Measurements from ENCODE around the gene FAAP100.
A peak's percentile ranks its signal among the peaks of the same experiment; 100 is the strongest.

The FAAP100 gene

DNA sequence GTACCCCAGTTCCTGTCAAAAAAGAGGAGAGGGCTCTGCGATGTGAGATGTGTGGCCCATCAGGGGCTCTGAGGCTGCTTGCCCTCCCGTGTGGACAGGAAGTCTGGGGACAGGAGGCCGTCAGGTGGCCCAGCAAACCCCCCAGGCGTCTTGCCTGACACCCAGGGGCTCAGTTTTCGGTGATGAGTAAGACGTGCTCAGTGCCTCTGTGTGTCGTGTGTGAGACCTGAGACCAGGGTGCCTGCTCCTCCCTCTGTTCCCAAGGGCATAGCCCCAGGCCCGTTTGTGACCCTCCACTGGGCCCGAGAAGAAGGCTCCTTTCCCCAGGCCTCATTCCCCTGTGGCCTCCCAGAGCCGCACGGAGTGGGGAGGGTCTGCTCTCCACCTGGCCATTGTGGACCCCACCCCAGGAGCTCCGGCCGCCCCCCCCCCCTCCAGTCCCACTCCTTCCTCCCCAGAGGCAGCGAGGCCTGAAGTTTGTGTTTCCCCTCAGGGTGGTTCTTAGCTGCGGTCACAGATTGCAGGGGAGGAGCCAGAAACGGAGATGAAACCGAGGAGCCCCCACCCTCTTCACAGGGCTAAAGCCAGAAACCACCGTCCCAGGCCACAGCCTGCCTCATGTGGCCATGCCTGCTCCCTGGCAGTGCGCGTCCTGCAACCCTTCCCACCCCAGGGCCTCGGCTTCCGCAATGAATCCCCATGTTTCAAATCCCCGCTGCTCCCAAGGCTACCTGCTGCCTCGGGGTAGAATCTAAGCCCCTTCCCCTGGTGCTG, 34.6 kb downstream of the FAAP100 start:
- TF ChIP-seq, protein P1, sequence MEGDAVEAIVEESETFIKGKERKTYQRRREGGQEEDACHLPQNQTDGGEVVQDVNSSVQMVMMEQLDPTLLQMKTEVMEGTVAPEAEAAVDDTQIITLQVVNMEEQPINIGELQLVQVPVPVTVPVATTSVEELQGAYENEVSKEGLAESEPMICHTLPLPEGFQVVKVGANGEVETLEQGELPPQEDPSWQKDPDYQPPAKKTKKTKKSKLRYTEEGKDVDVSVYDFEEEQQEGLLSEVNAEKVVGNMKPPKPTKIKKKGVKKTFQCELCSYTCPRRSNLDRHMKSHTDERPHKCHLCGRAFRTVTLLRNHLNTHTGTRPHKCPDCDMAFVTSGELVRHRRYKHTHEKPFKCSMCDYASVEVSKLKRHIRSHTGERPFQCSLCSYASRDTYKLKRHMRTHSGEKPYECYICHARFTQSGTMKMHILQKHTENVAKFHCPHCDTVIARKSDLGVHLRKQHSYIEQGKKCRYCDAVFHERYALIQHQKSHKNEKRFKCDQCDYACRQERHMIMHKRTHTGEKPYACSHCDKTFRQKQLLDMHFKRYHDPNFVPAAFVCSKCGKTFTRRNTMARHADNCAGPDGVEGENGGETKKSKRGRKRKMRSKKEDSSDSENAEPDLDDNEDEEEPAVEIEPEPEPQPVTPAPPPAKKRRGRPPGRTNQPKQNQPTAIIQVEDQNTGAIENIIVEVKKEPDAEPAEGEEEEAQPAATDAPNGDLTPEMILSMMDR (IDR thresholded peaks at IDR 0.05; ENCODE audit: extremely low read depth, missing control alignments) = no peak
- DNase-seq (ENCODE audit: low spot score) = peak; percentile 92

DNA sequence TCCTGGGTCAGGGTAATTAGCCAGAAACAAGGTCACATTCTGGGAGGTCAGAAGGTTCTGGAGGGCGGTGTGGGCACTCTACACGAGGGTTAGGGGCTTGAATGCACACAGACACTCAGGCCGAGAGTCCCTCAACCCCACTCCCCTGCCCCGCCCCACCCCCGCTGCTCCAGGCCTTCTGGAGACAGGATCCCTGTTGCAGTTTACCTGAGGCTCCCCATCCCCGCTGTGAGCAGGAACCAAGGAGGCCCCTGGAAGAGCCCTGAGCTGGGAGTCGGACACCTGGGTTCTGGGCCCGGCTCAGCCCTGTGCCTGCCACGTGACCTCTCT, 35.2 kb downstream of the FAAP100 start:
- DNase-seq (ENCODE audit: low spot score) = no peak
- TF ChIP-seq, protein P1 (IDR thresholded peaks at IDR 0.05; ENCODE audit: extremely low read depth, missing control alignments) = no peak

DNA sequence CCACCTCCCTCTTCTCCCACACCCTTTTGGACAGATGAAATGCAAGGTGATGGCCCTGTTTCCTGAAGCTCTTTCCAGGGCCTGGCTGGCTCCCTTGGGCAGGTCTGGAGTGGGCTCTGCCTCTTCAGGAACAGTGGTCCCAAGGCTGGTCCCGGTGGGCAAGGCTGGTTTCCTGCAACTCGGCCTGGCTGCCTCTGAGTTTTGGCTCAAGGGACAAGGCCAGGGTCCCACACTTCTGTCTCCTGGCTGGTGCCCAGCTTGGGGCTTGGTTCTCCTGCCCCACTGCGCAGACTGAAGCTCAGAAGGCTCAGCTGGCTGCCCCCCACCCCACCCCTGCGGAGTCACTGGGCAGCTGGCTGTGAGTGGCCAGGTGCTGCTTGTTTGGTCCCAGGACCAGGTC, 35.7 kb downstream of the FAAP100 start:
- no peak for DNase-seq (ENCODE audit: low spot score)
- TF ChIP-seq, protein P1 (IDR thresholded peaks at IDR 0.05; ENCODE audit: extremely low read depth, missing control alignments) = no peak

DNA sequence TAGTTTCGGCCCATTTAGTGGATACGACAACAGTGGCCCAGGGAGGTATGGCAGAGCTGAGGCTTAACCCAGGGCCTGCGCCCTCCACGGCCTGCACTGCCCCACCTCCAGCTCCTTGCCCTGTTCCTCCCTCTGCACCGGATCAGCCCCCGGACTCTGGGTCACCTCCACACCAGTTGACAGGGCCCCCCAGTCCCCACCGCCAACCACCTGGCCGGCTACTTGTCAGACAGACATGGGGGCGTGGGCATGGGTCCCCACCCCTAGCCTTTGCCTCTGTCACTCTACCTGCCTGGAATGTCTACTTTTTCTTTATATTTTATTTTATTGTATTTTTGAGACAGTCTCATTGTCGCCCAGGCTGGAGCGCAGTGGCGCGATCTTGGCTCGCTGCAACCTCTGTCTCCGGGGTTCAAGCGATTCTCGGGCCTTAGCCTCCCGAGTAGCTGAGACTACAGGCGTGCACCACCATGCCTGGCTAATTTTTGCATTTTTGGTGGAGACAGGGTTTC, 36.6 kb downstream of the FAAP100 start:
- TF ChIP-seq, protein P1 (IDR thresholded peaks at IDR 0.05; ENCODE audit: extremely low read depth, missing control alignments) = no peak
- no peak for DNase-seq (ENCODE audit: low spot score)

DNA sequence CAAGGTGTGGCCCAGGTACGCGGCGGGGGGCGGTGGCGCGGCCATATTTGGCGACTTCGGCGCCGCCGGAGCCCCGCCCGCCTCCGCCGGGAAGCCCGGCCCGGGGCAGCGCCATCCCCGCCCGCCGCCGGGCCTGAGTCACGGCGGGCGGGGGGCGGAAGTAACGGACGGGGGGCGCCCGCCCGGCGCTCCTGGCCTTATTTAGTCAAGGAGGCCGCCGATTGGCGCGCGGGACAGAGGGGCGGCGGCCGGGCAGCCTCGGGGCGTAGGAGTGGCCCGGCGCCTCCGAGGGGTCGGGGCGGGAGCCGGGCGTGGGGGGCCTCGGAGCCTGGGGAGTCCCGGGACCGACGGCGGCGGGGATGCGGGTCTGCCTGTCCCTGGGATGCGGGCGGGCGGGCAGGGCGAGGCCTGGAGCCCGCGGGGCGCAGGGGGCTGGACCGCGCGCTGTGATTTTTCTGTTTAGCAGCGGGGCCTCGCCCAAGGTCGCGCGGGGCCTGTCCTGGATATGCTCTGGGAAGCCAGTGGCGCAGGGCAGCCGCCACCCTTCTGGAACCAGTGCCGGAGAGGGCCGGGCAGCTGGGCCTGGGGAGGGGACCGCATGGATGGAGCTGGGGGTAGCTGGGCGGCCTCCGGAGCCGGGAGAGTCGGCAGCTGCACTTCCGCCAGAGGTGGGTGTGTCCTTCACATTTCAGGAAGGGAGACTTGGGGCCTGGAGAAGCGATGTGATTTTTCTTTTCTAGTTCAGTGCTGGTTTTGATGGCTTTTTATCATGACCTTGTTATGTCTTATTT, 37.2 kb downstream of the FAAP100 start:
- peak; percentile 90 for DNase-seq (ENCODE audit: low spot score)
- TF ChIP-seq, protein P1 (IDR thresholded peaks at IDR 0.05; ENCODE audit: extremely low read depth, missing control alignments) = no peak

DNA sequence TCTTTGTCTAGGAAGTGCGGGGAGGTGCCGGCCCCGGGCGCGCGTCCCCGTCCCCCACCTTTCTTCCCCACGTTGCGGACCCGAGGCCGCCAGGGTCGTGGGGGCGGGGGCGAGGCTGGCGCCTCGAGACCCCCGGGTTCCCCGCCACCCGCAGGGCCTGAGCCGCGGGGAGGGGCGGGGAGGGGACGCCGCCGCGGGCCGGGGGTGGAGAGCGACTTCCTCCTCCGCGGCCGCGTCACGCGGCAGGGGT, 37.7 kb downstream of the FAAP100 start:
- TF ChIP-seq, protein P1 (IDR thresholded peaks at IDR 0.05; ENCODE audit: extremely low read depth, missing control alignments) = no peak
- no peak for DNase-seq (ENCODE audit: low spot score)

DNA sequence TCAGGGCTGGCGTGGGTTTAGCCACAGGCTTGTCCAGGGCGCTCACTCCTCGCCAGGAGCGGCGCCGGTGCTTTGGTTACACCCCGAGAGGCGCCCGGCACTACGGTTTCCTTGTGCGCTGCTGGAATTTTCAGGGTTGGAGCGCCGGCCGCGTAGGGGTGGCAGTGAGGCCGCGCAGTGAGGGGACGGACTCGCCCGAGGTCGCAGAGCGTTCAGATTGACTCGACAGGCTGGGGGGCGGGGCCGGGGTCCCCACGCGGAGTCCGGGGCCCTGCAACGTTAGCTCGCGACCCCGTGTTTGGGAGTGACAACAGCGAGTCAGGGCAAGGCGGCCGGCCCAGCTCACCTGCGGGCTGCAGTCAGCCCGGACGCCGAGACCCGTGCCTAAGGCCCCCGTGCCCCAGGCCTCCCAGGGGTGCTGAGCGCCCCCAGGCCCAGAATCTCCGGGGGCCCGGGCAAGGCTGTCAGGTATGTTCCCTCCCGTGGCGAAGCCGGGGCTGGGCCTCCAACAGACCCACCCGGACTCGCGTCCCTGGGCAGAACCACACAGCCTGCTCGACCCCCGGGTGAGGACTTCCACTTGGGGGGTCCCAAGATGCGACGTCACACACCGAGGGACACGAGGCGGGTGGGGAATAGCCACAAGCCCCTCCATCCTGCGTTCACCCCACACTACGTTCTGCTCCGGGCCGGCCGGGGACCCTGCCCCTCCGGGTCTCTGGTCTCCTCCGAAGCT, 38.2 kb downstream of the FAAP100 start:
- DNase-seq (ENCODE audit: low spot score) = no peak
- TF ChIP-seq, protein P1 (IDR thresholded peaks at IDR 0.05; ENCODE audit: extremely low read depth, missing control alignments) = no peak

Data from GM20000 (cell line).